SHP77 (cell line): ENCODE results near the gene PGGHG.
"Not testable (repeated sequence)": the region's sequence is repeated elsewhere in the genome, so short reads cannot be mapped to it uniquely, and the experiment has no call there.

Experiments
- DNase-seq, 2 experiments: peaks; one replicate each; lab custom pipeline; 2025; lab: John Stamatoyannopoulos, UW

PGGHG gene

GRCh38 chr11:313787-314553 is 25.0 kb downstream of the PGGHG start, which contains the start of gene IFITM1:
Gene IFITM1 (plus strand): TSS chr11:314040. CDS start chr11:314171, 131 bp downstream.
- no peak for DNase-seq

DNA sequence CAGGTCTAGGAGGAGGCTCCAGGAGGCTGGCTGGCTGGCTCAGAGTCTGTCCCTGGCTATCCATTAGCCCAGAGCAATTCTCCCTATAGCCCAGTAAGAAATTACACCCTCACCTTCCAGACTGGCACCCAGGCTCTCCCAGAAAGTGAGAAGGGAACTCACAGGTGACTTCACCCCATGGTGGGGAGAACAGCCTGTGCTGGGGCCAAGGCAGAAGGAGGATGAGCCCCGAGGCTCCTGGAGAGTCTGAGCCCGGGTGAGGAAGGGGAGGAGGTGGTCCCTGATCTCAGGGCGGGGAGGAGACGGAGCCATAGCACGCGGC is 25.6 kb downstream of the PGGHG start:
- not testable (repeated sequence) for DNase-seq

DNA sequence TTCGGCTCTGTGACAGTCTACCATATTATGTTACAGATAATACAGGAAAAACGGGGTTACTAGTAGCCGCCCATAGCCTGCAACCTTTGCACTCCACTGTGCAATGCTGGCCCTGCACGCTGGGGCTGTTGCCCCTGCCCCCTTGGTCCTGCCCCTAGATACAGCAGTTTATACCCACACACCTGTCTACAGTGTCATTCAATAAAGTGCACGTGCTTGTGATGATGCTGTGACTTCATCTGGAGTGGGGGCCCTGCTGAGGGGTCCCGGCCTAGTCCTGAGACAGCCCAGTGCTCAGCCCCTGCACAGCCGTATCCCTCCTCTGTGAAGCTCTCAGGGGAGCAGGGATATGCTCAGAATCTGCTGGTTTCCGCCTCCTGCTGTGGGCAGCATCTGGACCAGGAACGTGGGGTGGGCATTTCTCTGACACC is 26.1 kb downstream of the PGGHG start:
- DNase-seq: no peak

GRCh38 chr11:315516-315994 is 26.6 kb downstream of the PGGHG start:
- no peak for DNase-seq

GRCh38 chr11:316031-316701 is 27.2 kb downstream of the PGGHG start:
- no peak for DNase-seq

DNA sequence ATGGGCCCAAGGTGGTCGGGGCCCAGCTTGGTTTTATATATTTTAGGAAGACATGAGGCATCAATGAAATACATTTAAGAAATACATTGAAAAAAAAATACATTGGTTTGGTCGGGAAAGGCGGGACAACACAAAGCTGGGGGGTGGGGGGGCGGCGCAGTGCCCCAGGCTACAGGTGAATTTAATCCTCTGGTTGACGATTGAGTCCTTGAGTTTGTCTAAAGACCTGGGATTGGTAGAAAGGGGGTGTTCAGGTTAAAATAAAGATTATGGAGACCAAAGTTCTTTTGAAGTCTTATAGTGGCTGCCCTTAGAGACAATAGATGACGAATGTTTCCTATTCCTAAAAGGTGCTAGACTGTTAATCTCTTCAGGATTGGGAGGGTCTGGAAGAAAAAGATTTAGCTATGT is 28.0 kb downstream of the PGGHG start:
- DNase-seq: no peak

- DNase-seq: not testable (repeated sequence)
Observed at GRCh38 chr11:317668-318404, 28.9 kb downstream of the PGGHG start.

- DNase-seq: not testable (repeated sequence)
Observed at GRCh38 chr11:318405-319120, 29.6 kb downstream of the PGGHG start.

- DNase-seq: peak in 1 of 2 experiments; percentile 7
Observed at GRCh38 chr11:319121-319887, 30.4 kb downstream of the PGGHG start.

GRCh38 chr11:319888-320273 is 31.0 kb downstream of the PGGHG start:
- DNase-seq: not testable (repeated sequence)

- no peak for DNase-seq
Observed at GRCh38 chr11:324156-324555, 35.2 kb downstream of the PGGHG start.

- DNase-seq: not testable (repeated sequence)
Observed at GRCh38 chr11:324593-325517, 35.9 kb downstream of the PGGHG start.

DNA sequence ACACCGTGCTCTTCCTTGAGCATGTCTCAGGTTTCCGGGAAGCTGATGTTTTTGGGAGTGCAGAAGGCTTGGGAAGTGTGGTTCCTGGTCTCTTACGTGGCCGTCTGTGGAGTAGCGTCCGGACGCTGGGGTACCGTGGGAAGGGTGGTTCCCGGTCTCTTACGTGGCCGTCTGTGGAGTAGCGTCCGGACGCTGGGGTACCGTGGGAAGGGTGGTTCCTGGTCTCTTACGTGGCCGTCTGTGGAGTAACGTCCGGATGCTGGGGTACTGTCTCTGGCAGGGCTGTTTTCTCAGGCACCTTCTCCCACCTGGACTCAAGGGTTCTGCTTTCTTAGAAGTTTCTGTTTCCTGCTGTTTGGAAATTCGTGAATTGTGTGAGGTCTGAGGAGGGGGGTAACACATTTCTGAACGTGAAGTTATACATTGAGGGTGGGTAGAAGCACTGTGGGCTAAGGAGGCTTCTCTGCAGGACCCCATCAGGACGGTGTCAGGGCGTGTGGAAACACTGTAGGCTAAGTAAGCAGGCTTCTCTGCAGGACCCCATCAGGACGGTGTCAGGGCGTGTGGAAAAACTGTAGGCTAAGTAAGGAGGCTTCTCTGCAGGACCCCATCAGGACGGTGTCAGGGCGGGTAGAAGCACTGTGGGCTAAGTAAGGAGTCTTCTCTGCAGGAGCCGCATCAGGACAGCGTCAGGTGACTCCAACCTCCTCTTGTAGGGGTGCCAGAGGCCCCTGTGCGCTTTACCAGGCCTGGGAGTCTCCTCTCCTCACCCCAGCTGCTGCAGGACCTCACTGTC is 37.1 kb downstream of the PGGHG start:
- no peak for DNase-seq

GRCh38 chr11:326592-326841 is 37.6 kb downstream of the PGGHG start:
- no peak for DNase-seq

- no peak for DNase-seq
Observed at GRCh38 chr11:326842-327580, 38.1 kb downstream of the PGGHG start.

GRCh38 chr11:327581-327923 is 38.6 kb downstream of the PGGHG start:
- DNase-seq: no peak

GRCh38 chr11:328012-328411 is 39.1 kb downstream of the PGGHG start:
- no peak for DNase-seq

- not testable (repeated sequence) for DNase-seq
Observed at GRCh38 chr11:328516-329100, 39.7 kb downstream of the PGGHG start.

GRCh38 chr11:329886-330253 is 40.9 kb downstream of the PGGHG start:
- DNase-seq: no peak
